Peyer's patch (tissue), 4 donors: ENCODE data around the gene CHMP6.

Experiments used
- CTCF ChIP-seq, 6 experiments: fragments of 450-650 bp in 4 of 6; fragments of 200-600 bp in 2 of 6; sonication (generic) in 1 of 6; IDR thresholded peaks; one replicate each; pipeline ENCODE4 v1.5.1; 2017 to 2019; ENCODE audit warnings: antibody characterized with exemption in 6 of 6, mild to moderate bottlenecking in 3 of 6, moderate library complexity in 1 of 6
- POLR2A ChIP-seq, 2 donors: fragments of 450-650 bp; IDR thresholded peaks; one replicate each; pipeline ENCODE4 v1.5.1; 2017; ENCODE audit warnings: antibody characterized with exemption in 2 of 2, mild to moderate bottlenecking in 2 of 2, moderate library complexity in 2 of 2

GRCh38 chr17:81027591-81028505, 36.2 kb downstream of the CHMP6 start:
- no peak for TF ChIP-seq CTCF (IDR thresholded peaks at IDR 0.05)
- no peak for TF ChIP-seq POLR2A (IDR thresholded peaks at IDR 0.05)
